HG03139 (cell line): ENCODE measurements around the gene CRTC2.

Source experiments
- ATAC-seq: cut with Tn5 transposase; IDR thresholded peaks from one replicate; pipeline ENCODE4 v1.9.1; 2021; ENCODE audit not compliant: unreplicated experiment

CRTC2 gene

DNA sequence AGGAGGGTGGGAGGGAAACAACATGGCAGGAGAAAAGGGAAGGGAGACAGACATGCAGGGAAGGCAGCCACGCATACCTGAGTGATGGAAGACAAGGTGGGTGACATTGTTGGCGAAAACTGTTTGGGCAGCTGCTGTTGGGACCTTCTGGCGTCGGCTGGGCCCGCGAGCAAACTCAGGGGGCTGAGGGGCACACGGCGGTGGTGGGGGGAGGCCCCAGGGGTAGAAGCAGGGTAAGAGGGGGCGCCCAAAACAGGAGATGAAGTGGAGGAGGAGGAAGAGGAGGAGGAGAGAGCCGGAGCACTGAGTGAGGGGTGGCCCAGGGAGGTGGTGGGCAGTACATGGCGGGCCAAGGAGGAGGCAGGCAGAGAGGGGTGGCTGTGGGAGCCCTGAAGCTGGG, 7.2 kb downstream of the CRTC2 start:
- ATAC-seq, result no peak

DNA sequence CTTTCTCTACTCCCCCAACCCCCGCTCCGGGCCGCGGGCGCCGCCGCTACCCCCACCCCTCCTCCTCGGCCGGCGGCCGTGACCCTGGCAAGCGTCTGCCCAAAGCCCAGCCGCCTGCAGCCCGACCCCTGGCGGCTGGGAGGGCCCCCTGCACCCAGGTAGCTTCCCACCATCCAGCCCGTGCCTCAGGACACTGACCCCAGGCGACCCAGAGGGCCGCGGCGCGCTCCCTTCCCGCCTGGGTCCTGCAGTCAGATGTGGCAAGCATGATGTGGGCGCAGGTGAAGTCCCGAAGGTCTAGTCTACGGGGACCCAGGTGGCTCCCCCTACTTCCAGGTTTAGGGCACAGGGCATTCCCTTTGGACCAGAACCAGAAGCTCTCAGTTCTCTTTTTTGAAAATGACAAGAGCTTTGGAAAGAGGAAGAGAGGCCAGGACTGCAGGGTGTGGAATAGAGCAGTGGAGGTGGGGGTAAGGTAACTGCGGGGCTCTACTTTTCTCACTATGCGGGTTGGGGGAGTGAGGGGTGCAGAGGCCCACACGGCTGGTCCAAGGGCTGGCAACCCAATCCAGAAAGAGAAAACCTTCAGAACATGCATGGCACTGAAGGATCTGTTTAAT, 11.7 kb downstream of the CRTC2 start, which contains the start of gene DENND4B:
Gene DENND4B, minus strand, starts transcription at position 97 of the 620 bp plus-strand sequence. CDS start 2,344 bp downstream, outside the sequence.
- peak; percentile 48 for ATAC-seq

DNA sequence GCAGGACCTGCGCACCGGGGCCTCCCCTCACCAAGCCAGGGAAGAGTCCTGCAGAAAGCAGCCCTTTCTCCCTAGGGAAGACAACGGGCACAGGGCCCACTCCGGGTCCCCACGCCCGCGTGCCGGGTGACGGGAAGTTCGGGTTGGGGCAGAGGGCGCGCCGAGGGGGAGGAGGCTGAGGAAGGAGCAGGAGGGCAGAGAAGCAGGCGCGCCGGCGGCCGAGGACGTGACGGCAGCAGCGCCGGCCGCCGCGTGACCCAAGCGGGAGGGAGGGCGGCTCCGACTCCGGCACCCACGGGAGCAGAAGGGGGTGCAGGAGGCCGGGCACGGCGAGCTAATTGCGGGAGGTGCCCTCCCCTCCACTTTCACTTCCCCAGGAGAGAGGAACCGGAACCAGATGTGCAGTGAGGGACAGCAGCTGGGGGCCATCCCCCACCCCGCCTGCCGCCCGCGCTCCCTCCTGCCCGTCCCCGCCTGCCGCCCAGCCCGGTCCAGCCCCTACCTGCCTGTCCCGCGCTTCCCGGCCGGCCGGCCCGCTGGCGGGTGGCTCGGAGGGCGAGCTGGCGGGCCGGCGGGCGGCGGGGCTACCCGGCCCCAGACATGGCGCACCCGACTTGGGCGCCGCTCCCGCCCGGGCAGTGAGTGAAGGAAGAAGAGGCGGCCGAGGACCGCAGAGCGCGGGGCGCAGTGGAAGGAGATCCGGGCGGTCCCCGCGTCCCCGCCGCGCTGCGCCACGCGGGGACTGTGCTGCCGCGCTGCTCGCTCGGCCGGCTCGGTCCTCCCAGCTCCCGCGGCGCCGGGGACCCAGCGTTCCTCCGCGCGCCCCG, 12.4 kb downstream of the CRTC2 start:
- peak; percentile 52 for ATAC-seq

DNA sequence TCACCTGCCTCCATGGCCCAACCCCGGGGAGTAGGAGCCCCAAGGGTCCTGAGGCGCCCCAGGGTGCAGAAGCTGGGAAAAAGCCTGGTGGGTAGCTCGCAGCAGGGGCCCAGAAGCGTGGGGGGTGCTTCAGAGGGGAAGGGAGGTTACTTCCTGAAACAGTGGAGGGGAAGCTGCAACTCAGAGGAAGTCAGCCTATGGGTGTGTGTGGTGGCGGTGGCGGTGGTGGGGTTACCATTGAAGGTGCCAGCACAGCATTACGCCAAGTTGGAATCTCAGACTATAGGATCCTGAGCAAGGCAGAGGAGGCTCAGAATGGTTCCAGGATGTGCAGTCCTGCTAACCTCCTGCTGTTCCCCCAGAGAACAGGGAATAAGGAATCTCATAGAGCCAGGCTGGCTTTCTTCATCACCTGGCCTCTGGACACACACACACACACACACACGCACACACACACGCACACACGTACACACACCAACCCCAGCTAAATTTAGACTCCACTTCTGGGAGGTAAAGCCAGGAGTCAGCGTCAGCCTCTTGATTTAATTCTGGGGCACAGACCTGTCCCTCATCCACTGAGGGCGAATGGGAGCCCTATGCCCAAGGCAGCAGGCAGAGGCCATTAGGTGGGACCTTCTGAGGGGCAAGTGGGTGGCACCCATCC, 13.1 kb downstream of the CRTC2 start:
- ATAC-seq, result no peak

DNA sequence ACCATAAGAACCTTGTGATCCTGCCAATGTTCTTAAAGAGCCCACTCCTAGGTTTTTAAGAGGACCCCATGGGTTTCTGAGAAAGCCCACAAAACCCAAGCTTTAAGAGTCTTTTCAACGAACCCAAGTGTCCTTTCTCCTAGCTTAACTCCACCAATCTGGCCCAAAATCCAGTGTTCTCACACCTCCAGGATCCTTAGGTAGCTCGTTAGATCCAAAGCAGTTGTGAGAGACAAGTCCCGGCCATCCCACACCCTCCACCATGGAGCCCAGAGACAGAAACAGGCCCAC, 13.6 kb downstream of the CRTC2 start:
- ATAC-seq, result no peak

DNA sequence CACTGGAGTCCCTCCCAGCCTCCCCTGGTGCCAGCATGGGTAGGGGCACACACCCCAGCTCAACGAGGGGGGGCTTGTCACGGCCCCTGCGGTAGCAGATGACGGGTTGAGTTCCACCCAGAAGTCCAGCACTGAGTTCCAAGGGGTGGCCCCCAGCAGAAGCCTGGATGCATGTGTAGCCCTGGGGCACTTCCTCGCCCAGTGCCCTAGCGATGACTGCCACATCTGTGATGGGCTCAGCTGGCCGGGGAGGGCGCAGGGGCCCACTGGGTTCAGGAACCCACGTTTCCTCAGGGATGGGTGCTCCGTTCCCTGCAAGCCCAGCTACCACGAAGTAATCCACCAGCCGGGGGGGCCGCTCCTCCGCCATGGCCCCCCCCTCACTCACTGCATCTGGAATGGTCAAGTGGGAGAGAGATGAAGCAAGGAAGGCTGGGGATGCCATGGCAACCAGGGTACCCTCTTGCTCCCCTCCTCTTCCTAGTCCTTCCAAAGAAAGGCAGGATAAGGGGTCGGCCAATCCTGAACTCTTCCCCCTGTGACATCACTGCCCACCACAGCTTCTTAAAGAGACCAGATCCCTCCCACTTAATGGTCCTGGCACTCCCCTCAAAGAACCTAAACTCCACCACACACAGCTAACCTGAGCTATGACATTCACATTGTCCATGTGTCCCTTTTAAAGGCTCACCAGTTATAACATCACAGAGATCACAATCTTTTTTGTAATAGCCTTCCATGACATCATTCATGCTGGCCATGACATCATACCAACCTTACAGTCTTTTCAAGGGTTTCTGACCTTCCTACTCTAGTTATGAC, 14.2 kb downstream of the CRTC2 start:
- ATAC-seq, result no peak

DNA sequence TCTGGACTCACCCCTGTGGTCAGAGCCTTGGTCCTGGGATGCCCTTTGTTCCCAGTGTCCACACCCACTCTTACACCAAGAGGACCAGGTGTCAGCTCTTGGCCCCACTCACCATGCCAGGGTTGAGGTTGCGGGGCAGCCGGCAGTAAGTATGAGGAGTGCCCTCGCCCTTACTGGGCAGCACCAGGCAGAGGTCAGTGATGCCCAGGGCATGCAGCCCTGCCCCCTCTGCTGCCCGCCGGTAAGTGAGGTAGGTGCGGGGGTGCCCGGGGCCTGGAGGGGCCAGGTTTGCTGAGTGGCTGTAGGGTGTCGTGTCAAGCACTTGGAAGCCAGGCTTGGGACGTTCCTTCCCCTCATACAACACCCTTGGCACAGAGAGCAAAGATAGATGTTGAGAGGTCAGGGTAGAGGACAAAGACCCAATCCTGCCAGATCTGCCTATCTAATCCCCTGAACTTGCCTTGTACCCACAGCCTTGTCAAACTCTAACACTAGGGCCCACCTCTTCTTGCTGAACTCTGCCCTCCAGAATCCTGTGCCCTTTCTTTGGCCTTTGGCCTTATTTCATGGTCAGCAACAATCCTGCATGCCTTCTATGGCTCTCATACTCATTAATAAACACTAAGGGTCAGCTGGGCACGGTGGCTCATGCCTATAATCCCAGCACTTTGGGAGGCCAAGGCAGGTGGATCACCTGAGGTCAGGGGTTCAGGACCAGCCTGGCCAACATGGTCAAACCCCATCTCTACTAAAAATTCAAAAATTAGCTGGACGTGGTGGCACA, 15.5 kb downstream of the CRTC2 start:
- ATAC-seq, result no peak

DNA sequence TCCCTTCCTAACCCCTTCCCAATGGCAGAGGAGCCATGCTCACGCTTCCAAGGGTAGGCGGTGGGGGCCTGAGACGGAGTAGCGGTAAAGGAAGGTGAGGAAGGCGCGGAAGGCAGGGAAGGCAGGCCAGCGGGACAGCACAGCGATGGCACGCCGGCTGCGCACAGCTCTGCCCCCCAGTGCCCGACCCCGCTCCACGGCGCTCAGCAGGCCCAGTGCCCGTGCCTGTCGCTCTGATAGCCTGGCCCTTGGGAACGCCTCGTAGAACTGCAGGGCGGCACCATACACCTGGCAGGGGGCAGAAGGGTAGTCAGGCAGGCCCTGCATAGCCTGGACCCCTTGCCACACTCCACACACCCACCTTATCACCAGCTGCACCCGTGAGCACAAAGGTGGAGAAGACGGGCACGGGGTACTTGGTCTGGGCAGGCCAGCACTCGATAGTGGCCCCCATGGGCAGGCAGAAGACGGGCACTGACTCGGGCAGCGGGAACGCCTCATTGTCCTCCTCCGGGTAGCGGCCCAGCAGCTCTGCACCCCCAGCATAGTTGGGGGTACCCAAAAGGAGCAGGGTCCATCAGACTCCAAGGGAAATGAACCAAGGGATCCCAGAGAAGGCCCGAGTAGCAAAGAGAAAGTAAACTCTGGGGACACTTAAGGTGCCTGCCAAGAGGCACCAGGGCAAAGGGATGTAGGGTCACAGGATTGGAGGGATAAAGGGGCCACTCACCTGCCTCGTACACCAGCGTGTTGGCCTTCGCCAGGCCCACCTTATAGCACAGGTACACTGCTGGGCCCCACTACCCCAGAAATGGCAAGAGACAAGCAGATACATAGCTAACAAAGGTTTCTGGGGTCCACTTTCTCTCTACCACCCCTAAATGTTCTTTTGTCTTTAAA, 16.3 kb downstream of the CRTC2 start:
- no peak for ATAC-seq

DNA sequence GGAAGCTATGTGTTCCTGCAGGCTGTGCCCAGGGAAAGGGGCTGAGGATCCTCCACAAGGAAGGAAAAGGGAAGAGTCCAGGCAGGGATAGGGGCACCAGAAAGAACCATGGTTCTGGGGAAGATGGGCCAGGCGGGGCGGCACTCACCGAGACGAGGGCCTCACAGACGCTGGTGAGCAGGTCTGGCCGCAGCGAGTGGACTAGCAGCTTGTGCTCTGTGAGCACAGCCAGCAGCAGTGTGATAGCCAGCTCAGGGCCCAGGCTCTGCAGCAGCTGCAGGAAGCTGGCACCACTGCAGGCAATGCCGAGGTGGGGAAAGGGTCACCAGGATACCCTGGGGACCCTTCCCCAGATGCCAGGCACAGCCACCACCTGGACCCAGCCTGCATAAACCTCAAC, 17.7 kb downstream of the CRTC2 start:
- ATAC-seq, result no peak

DNA sequence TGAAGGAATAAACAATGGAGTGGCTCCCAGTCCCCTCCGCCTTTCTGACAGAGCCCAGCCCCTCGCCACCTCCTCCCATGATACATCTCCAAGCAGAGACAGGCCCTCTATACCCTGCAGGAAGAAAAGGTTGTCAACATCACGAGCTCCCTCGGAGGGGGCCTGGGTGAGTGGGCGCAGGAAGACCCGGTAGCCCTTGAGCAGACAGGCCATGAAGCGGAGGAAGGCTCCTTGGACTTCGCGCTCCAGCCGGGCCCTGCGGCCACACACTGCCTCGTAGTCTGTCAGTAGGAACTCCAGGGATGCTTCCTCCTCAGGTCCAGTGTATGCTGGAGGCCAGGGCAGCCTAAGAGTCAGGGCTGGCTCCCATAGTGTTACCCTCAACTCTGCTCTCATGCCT, 18.9 kb downstream of the CRTC2 start:
- no peak for ATAC-seq

DNA sequence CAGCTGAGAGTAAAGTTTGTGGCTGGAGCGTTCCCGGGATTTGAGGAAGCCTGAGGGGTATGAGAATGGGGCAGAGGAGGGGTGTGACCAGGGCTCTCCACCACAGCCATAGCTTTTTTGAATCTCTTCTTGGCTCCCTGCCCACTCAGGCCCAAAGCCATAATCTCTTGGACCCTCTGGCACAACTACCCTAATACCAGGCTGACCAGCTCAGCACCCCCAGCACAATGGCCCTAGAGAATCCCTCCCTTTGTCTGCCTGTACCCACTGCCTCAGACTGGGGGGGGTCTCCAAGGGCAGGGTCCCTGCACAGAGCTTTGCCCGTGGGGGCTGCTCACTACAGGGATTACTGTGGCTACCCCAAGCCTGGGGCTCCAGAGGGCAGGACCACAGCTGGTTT, 19.4 kb downstream of the CRTC2 start:
- ATAC-seq, result no peak

DNA sequence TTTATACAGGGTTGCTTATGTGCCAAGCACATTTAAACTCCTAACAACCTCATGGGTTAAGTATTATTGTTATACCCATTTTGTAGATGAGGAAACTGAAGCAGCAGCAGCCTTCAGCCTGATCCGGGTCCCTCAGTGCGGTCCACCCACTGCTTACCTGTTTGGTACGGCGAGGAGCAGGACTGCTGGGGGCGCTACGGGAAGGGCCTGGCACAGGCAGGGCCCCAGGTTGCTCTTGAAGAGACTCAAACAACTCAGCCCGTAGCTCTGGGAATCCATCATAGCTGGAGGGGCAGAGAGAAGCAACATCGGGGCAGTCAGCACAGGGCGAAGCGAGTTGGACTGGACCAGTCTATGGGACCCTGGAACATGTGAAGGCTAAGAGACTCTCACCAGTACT, 21.1 kb downstream of the CRTC2 start:
- ATAC-seq, result no peak

DNA sequence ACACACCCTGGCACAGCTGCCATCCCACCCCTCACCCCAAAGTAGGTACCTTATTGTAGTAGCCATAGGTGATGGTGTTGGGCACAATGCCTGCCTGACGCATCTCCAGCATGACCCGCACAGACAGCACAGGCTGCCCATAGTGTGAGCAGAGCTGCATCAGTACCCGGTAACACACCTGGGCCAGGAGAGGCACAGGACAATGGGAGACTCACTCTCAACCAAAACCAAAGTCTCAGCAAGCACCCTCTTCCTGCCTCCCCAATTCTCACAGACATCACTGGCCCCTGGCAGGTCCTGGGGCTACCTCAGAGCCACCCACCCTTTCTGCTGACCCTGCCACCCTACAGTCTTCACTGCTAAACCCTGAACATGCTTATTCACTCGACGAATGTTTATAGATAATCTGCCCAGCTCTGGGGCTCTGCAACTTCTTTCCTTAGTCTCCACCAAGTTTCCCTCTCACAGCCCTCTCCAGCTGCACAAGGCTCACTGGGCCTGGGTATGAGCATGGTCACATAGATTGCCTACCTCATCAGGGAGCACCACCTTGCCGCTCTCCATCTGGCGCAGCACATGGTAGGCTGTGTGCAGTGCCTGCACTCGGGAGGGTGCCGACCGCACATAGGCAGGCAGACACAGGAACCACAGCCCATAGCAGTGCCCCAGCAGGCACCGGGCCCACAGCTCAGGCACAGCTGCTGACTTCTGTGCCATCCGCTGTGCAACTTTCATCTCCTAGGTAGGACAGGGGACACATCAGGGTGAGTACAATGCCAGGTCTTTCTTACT, 22.2 kb downstream of the CRTC2 start:
- no peak for ATAC-seq

DNA sequence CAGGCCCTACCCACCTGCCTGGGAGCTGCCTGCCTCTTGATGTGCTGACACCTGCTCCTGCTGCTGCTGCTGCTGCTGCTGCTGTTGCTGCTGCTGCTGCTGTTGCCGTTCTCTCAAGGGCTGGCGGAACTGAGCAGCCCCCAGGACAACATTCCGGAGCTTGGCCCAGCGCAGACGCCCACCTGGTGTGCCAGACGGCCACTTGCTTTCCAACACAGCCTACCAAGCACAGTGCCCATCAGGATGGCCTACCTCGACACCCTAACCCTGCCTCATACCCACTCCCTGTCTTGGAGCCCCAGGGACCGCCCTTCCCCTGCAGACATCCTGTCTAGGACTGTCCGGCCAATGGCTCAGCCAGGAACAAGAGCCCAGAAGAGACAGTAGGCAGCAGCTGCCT, 23.7 kb downstream of the CRTC2 start:
- no peak for ATAC-seq

DNA sequence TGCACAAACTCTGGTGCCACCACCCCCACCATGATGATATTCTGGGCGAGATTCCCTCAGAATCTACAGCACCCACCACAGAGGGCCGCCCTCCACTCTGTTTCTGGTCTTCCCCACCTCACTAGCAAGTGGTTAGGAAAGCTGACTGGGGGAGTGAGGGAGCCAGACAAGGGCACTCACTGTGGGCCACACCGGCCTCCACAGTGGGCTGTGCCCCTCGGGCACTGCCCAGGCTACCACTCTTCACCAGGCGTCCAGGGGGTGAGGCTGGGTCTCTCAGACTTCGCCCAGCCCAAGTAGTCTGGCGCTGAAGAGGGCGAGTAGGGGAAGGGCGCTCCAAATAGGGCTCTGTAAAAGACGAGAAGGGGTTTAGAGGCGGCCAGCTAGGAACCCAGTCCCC, 24.5 kb downstream of the CRTC2 start:
- ATAC-seq, result no peak

DNA sequence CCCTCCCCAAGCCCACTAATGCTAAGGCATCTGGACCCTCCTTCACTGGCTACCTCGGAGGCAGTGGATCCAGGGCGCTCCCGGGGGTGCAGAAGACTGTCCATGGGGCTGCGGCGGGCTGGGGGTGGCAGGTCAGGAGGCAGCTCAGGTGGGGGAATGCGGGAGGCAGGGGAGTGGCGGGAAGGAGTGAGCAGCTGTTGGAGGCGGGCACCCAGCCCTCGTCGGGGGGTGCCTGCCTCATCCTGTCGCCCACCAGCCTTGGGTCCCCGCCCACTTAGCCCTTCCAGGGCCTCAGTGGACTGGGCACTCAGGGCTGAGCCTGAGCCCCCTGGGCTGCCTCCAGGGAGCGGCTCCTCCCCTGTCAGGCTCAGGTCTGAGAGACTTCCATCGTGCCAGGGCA, 25.0 kb downstream of the CRTC2 start:
- no peak for ATAC-seq

DNA sequence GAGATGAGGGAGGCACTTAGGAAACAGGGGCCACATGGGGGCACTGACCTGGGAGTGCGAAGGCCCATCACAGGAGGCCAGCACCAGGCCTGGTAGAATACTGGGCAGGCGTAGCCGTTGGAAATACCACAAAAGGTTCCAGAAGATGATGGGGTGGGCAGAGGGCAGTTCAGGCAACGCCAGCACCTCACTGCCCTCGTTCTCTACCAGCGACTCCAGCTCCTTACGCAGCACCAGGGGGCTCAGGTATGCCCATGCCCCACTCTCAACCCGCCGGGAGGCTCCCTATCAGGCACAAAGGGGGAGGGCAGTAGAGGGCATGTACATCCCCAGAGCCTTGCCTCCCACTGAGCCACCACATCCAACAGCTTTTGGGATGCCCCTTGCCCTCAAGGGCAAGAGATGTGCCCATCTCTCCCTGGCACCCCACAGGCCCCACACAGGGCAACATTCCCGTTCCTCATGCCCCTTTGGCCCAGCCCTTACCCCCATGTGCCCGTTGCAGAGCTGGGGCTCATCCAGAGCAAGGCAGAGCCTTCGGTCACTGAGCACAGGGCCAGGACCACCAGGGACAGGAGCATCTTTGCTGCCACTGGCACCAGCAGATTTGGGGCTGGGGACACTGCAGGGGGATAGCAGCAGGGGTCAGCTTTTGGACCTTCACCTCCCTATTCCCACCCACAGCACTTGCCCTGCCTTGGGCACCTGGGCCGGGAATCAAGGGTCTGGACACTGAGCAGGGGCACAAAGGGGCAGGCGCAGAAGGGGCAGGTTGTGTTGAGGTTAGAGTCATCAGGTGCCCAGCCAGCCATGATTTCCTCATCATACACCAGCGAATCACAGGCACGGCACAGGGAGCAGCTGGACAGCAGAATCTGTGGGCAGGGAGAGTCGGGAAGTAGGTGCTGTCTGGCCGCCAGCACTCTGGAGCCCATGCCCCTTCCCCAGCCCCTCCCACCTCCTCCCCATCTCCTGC, 26.0 kb downstream of the CRTC2 start:
- ATAC-seq, result no peak
